HL-60 (cell line): ENCODE results near the gene SP1.
"Not testable (repeated sequence)": the region's sequence is repeated elsewhere in the genome, so short reads cannot be mapped to it uniquely, and the experiment has no call there.

Experiments used
- DNase-seq, 2 experiments: peaks; one replicate each; pipeline ENCODE4 v3.0.0-alpha.2; 2010 to 2020; ENCODE audit warnings: low read depth in 1 of 2, low spot score in 1 of 2
- H3K27ac ChIP-seq: fragments of 250-450 bp; sonication (Bioruptor Pico); replicated peaks from 2 replicates; pipeline ENCODE4 v1.5.1; 2020; ENCODE audit warnings: mild to moderate bottlenecking, moderate library complexity
- H3K27me3 ChIP-seq: fragments of 250-450 bp; sonication (Bioruptor Pico); 2 replicates; pipeline ENCODE4 v1.5.1; 2021; ENCODE audit warnings: mild to moderate bottlenecking, moderate library complexity; ENCODE audit not compliant: insufficient read depth, poor library complexity, severe bottlenecking
- H3K4me3 ChIP-seq: replicated peaks from 2 replicates; pipeline ENCODE4 v1.5.1; 2011; ENCODE audit warnings: mild to moderate bottlenecking, control low read depth, low read length; ENCODE audit not compliant: insufficient read depth
- GABPA ChIP-seq: IDR thresholded peaks from 2 replicates; pipeline ENCODE4 v1.6.1; 2012; ENCODE audit warnings: low read depth
- POLR2AphosphoS5 ChIP-seq: IDR thresholded peaks from 2 replicates; pipeline ENCODE4 v1.6.1; 2012; ENCODE audit warnings: low read depth
- REST ChIP-seq: IDR thresholded peaks from 2 replicates; pipeline ENCODE4 v1.6.1; 2012; ENCODE audit warnings: low read depth; ENCODE audit not compliant: insufficient replicate concordance
- SPI1 ChIP-seq: IDR thresholded peaks from 2 replicates; pipeline ENCODE4 v1.6.1; 2012; ENCODE audit warnings: low read depth, mild to moderate bottlenecking, borderline replicate concordance
- long read RNA-seq: library from polyadenylated mRNA; unstranded; transcript quantifications from one replicate; pipeline ENCODE4 v2.0.0, GENCODE V29; 2020
- TF ChIP-seq, protein P1 (sequence below): IDR thresholded peaks from one replicate; pipeline ENCODE4 v1.5.1; 2011; ENCODE audit warnings: low read length, control low read depth, inconsistent platforms; ENCODE audit not compliant: insufficient read depth

SP1 gene
- long read RNA-seq, partial matches to known transcripts = 3 of 16 reads
- long read RNA-seq, other reads (novel, unspliced or antisense) = 11 of 16 reads

DNA sequence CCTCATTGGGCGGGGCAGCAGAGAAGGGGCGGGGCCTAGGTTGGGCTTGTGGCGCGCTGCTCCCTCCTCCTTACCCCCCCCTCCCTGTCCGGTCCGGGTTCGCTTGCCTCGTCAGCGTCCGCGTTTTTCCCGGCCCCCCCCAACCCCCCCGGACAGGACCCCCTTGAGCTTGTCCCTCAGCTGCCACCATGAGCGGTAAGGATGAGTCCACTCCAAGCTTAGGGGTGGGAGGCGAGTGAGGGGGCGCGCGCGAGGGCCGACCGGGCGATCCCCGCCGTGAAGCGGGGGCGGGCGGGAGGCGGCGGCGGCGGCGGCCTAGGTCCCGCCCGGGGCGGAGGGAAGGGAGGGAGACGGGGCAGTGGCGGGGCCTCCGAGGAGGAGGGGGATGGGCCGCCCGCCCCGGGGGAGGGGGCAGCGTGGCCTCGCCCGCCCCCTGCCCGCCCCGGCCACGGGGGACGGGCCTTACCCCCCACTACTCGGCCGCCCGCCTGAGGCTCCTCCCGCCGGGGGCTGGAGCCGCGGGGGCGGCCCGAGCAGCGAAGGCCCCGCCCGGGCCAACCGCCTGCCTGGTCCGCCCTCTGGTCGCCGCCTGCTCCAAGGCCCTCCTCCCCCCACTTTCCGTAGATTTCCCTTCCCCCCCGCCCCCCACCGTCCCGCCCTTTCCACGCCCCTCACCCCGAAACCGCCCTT lies at the start of gene SP1:
TSS of gene SP1 (plus strand) at position 73 of the 690 bp plus-strand sequence. CDS start at position 189, 116 bp downstream.
- H3K27ac ChIP-seq = peak within 1 kb of the TSS; percentile 97
- no peaks in the 10 kb centered on the region for H3K27me3 ChIP-seq
- no peak for TF ChIP-seq GABPA
- peak; percentile 43; the same call in 1 of the 2 replicates for TF ChIP-seq POLR2AphosphoS5
- H3K4me3 ChIP-seq = peak within 1 kb of the TSS; percentile 54
- DNase-seq = peak; percentile 84 to 88

DNA sequence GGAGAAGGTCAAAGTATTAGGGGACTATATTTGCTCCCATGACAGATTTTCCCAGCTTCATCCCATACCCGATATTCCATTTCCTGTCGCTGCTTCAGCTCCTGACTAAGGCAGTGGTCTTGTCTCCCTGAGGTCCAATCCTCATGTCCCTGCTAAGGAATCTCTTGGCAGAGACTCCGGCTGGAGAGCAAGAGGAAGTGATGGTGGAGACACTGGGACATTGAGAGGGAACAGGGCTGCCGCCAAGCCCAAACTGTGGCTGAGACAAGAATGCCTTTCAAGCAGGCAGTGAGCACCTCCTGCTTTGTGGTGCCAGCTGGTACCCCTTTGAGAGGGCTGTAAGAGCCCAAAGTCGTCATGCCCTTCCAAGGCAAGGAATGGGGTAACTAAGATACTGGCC lies 49.3 kb upstream of the SP1 start:
- TF ChIP-seq GABPA (no peak), SPI1 (no peak), REST (no peak), POLR2AphosphoS5 (no peak)
- TF ChIP-seq, protein P1, sequence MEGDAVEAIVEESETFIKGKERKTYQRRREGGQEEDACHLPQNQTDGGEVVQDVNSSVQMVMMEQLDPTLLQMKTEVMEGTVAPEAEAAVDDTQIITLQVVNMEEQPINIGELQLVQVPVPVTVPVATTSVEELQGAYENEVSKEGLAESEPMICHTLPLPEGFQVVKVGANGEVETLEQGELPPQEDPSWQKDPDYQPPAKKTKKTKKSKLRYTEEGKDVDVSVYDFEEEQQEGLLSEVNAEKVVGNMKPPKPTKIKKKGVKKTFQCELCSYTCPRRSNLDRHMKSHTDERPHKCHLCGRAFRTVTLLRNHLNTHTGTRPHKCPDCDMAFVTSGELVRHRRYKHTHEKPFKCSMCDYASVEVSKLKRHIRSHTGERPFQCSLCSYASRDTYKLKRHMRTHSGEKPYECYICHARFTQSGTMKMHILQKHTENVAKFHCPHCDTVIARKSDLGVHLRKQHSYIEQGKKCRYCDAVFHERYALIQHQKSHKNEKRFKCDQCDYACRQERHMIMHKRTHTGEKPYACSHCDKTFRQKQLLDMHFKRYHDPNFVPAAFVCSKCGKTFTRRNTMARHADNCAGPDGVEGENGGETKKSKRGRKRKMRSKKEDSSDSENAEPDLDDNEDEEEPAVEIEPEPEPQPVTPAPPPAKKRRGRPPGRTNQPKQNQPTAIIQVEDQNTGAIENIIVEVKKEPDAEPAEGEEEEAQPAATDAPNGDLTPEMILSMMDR = no peak
- no peak for DNase-seq
- Histone ChIP-seq H3K27ac (no peak overlapping the region), H3K4me3 (no peak overlapping the region), H3K27me3 (peaks cover 8% of the 10 kb centered on the region)

DNA sequence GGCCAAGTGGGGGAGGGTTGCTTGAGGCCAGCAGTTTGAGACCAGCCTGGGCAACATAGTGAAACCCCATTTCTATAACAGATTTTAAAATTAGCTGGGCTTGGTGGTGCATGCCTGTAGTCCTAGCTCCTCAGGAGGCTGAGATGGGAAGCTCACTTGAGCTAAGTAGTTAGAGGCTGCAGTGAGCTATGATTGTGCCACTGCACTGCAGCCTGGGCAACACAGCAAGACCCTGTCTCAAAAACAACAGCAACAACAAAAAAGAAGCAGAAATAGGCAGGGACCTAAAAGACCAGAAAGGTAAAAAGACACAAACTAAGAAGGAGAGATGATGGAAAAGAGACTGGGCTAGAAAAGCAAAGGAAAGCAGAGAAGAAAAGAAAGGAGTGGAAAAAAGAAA lies 47.6 kb upstream of the SP1 start:
- not testable (repeated sequence) for H3K27me3 ChIP-seq, DNase-seq, H3K27ac ChIP-seq, H3K4me3 ChIP-seq

DNA sequence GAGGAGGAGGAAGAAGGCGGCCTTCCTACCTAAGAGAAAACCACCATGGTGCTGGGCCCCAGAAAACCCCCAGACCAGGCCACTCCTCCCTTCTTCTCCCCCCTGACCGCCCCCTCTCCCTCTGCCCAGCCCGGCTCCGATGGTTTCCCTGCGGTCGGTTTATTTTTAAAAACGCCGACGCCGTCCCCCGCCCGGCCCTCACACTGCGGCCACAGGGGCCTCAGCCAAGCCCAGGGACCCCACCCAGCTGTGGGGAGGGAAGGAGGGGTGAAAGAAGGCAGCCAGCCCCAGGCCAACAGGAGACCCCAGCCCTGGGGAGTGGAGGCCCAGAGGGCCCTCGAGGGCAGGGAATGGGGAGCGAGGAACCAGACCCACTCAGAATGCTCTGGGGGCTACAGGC lies 47.2 kb upstream of the SP1 start:
- DNase-seq = no peak
- peaks cover 6% of the 10 kb centered on the region for H3K27me3 ChIP-seq

More for the DNA sequence above, 47.2 kb upstream of the SP1 start:
- H3K27ac ChIP-seq = no peak overlapping the region
- no peak for TF ChIP-seq POLR2AphosphoS5
- TF ChIP-seq REST = no peak
- TF ChIP-seq GABPA = no peak
- TF ChIP-seq, protein P1 = no peak
- TF ChIP-seq SPI1 = no peak
- no peak overlapping the region for H3K4me3 ChIP-seq
